Epithelial cell of proximal tubule (primary cell): ENCODE data around the gene SRMS. TPM values are rescaled to one million over a fixed set of nuclear protein-coding genes. Genes with fewer than 3 reads are reported as not detected.

Experiments used
- DNase-seq: peaks from one replicate; pipeline ENCODE4 v3.0.0-alpha.2; 2011; ENCODE audit warnings: low read depth
- H3K4me3 ChIP-seq: 2 replicates; pipeline ENCODE4 v1.5.1; 2011; ENCODE audit warnings: low read depth, mild to moderate bottlenecking, low read length
- CTCF ChIP-seq: conservative IDR thresholded peaks from 2 replicates; pipeline ENCODE4 v1.5.1; 2012; ENCODE audit warnings: low read depth, mild to moderate bottlenecking, low read length
- total RNA-seq: library from RNA; depleted of rRNA; stranded (reverse); fragments of >200 nt; gene quantifications from 2 replicates; pipeline ENCODE4 v1.2.3, GENCODE V29; 2015

SRMS gene
- total RNA-seq, 1 donor from 2014 or later, result not detected

- TF ChIP-seq CTCF, result no peak
- no peak overlapping the region for H3K4me3 ChIP-seq
- no peak for DNase-seq
Measured at GRCh38 chr20:63546256-63546955, 1.1 kb downstream of the SRMS start.

GRCh38 chr20:63545814-63546213 is 1.7 kb downstream of the SRMS start:
- DNase-seq, result no peak
- H3K4me3 ChIP-seq, result no peak overlapping the region
- TF ChIP-seq CTCF, result no peak

GRCh38 chr20:63544958-63545516 is 2.5 kb downstream of the SRMS start:
- H3K4me3 ChIP-seq, result no peak overlapping the region
- no peak for DNase-seq
- TF ChIP-seq CTCF, result no peak

GRCh38 chr20:63544241-63544957 is 3.1 kb downstream of the SRMS start:
- no peak for TF ChIP-seq CTCF
- H3K4me3 ChIP-seq, result no peak overlapping the region
- no peak for DNase-seq

- no peak for TF ChIP-seq CTCF
- H3K4me3 ChIP-seq, result no peak overlapping the region
- DNase-seq, result no peak
Measured at GRCh38 chr20:63543733-63544132, 3.8 kb downstream of the SRMS start.

GRCh38 chr20:63543131-63543530 is 4.4 kb downstream of the SRMS start:
- DNase-seq, result no peak
- TF ChIP-seq CTCF, result no peak
- H3K4me3 ChIP-seq, result no peak overlapping the region
